ENCODE data around the gene CMKLR1.

DNA sequence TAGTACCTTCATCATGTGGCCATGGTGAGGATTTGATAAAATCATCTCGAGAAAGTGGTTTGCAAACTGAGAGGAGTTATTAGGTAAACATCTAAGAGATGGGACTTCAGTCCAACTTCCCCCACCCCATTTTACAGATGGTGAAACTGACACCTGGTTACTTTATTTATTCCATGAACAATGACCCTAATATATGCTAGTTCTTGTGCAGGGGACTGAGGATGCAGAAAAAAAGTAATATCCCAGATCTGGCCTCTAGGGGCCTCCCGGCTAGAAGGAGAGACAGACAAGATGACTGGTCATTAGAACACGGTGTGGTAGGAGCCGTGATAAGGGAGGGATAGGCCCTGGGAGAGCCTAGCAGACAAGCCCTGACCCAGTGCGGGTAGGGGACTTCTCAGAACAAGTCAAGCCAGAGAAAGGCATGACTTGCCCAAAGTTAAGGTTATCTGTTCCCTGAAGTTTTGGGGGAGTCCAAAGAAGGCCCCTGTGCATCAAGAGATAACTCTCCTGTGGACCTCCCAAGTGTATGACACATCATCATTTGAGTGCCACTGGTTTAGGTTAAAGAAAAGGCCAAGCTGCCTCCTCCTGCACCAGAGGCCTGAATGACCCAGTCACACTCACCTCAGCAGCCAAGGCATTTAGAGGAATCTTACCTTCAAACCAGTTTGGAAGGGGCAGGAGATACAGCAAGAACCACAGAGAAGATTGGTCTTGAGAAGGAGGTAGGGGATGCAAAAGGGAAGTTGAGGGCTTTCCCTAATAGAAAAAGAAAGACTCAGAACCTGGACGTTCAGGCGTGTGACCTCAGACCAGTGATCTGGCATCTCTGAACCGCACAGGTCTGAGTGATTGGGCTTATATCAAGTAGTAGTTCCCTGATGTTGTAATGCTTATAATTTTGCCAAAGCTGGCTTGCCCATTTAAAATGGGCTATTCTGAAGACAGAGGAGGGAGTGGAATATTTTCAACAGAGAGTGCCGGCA lies 1.6 kb downstream of the CMKLR1 start:
- TF ChIP-seq POLR2A (IDR thresholded peaks at IDR 0.05) (no peak), CTCF (IDR thresholded peaks at IDR 0.05) (peak in 4 of 6 experiments; percentile 29 to 49 (median 34))

Data from esophagus squamous epithelium (tissue), 4 donors.